ENCODE data around the gene MRLN. TPM values are rescaled to one million over a fixed set of nuclear protein-coding genes. Genes with fewer than 3 reads are reported as not detected.

Gene MRLN
- total and polyA plus RNA-seq, 2 donors (not counting 1 experiment from before 2014, with no cell fraction given): not detected

DNA sequence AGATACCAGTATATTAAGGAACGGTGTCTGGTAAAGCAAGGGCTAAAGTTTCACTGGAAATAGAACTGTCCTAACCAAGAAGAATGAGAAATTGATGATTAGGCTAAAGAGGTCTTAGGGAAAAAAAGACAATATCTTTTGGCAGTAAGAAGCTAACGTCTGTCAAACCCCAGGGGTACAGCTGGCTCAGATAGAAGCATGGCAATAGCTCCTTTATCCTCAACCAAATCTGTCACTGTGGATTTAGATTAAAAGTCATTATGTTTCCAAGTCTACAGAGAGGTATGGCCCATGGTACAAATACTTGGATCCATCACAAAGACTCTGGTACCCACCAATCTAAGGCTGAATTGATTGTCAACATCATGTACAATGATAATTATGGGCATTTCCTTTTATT is 35.0 kb downstream of the MRLN start:
- H3K9ac ChIP-seq (ENCODE audit: insufficient read depth, low read length): no peak overlapping the region
- H3K4me2 ChIP-seq (ENCODE audit: extremely low read depth, insufficient read depth, low read length): no peak overlapping the region
- H3K36me3 ChIP-seq (ENCODE audit: control insufficient read depth, insufficient read depth, low read length): no peaks in the 10 kb centered on the region
- H2AFZ ChIP-seq (ENCODE audit: low read length): no peak overlapping the region
- no peaks in the 10 kb centered on the region for H3K4me1 ChIP-seq (ENCODE audit: control insufficient read depth, extremely low read depth, insufficient read depth, low read length)
- H3K27ac ChIP-seq (ENCODE audit: insufficient read depth, low read length): no peak overlapping the region
- H4K20me1 ChIP-seq (ENCODE audit: control insufficient read depth, extremely low read depth, insufficient read depth, low read length): no peaks in the 10 kb centered on the region
- TF ChIP-seq, protein P1, sequence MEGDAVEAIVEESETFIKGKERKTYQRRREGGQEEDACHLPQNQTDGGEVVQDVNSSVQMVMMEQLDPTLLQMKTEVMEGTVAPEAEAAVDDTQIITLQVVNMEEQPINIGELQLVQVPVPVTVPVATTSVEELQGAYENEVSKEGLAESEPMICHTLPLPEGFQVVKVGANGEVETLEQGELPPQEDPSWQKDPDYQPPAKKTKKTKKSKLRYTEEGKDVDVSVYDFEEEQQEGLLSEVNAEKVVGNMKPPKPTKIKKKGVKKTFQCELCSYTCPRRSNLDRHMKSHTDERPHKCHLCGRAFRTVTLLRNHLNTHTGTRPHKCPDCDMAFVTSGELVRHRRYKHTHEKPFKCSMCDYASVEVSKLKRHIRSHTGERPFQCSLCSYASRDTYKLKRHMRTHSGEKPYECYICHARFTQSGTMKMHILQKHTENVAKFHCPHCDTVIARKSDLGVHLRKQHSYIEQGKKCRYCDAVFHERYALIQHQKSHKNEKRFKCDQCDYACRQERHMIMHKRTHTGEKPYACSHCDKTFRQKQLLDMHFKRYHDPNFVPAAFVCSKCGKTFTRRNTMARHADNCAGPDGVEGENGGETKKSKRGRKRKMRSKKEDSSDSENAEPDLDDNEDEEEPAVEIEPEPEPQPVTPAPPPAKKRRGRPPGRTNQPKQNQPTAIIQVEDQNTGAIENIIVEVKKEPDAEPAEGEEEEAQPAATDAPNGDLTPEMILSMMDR (conservative IDR thresholded peaks at IDR 0.05 in 1 of 2, IDR thresholded peaks at IDR 0.05 in 1 of 2; ENCODE audit: low read depth in 1 of 2, low read length in 2 of 2): no peak
- TF ChIP-seq EZH2 (IDR thresholded peaks at IDR 0.05; ENCODE audit: low read length, missing control alignments): no peak
- no peaks in the 10 kb centered on the region for H3K9me3 ChIP-seq (ENCODE audit: control insufficient read depth, insufficient read depth, low read depth, low read length)
- no peak for DNase-seq (ENCODE audit: low read depth in 2 of 2)
- H3K27me3 ChIP-seq (ENCODE audit: control insufficient read depth, insufficient read depth, low read length): peaks cover 3% of the 10 kb centered on the region
- no peaks in the 10 kb centered on the region for H3K79me2 ChIP-seq (ENCODE audit: control insufficient read depth, insufficient read depth, low read length)
- H3K4me3 ChIP-seq (replicated peaks in 1 of 4; ENCODE audit: control extremely low read depth in 1 of 4, insufficient read depth in 1 of 4, low read depth in 3 of 4, low read length in 4 of 4): no peak overlapping the region

- Histone ChIP-seq H4K20me1 (ENCODE audit: control insufficient read depth, extremely low read depth, insufficient read depth, low read length) (no peaks in the 10 kb centered on the region), H3K4me2 (ENCODE audit: extremely low read depth, insufficient read depth, low read length) (no peak overlapping the region), H3K36me3 (ENCODE audit: control insufficient read depth, insufficient read depth, low read length) (no peaks in the 10 kb centered on the region), H3K4me1 (ENCODE audit: control insufficient read depth, extremely low read depth, insufficient read depth, low read length) (no peaks in the 10 kb centered on the region), H3K9me3 (ENCODE audit: control insufficient read depth, insufficient read depth, low read depth, low read length) (no peaks in the 10 kb centered on the region), H3K9ac (ENCODE audit: insufficient read depth, low read length) (no peak overlapping the region), H3K79me2 (ENCODE audit: control insufficient read depth, insufficient read depth, low read length) (no peaks in the 10 kb centered on the region), H3K27me3 (ENCODE audit: control insufficient read depth, insufficient read depth, low read length) (peaks cover 27% of the 10 kb centered on the region), H2AFZ (ENCODE audit: low read length) (no peak overlapping the region), H3K27ac (ENCODE audit: insufficient read depth, low read length) (no peak overlapping the region), H3K4me3 (replicated peaks in 1 of 4; ENCODE audit: control extremely low read depth in 1 of 4, insufficient read depth in 1 of 4, low read depth in 3 of 4, low read length in 4 of 4) (no peak overlapping the region)
- no peak for TF ChIP-seq EZH2 (IDR thresholded peaks at IDR 0.05; ENCODE audit: low read length, missing control alignments)
- TF ChIP-seq, protein P1 (conservative IDR thresholded peaks at IDR 0.05 in 1 of 2, IDR thresholded peaks at IDR 0.05 in 1 of 2; ENCODE audit: low read depth in 1 of 2, low read length in 2 of 2): no peak
- DNase-seq (ENCODE audit: low read depth in 2 of 2): no peak
Measured at GRCh38 chr10:59713196-59713821, 39.9 kb downstream of the MRLN start.

GRCh38 chr10:59711871-59712494 is 41.3 kb downstream of the MRLN start:
- no peaks in the 10 kb centered on the region for H3K79me2 ChIP-seq (ENCODE audit: control insufficient read depth, insufficient read depth, low read length)
- no peak overlapping the region for H3K9ac ChIP-seq (ENCODE audit: insufficient read depth, low read length)
- H3K36me3 ChIP-seq (ENCODE audit: control insufficient read depth, insufficient read depth, low read length): no peaks in the 10 kb centered on the region
- no peaks in the 10 kb centered on the region for H3K9me3 ChIP-seq (ENCODE audit: control insufficient read depth, insufficient read depth, low read depth, low read length)
- H2AFZ ChIP-seq (ENCODE audit: low read length): no peak overlapping the region
- no peak overlapping the region for H3K4me3 ChIP-seq (replicated peaks in 1 of 4; ENCODE audit: control extremely low read depth in 1 of 4, insufficient read depth in 1 of 4, low read depth in 3 of 4, low read length in 4 of 4)
- no peaks in the 10 kb centered on the region for H4K20me1 ChIP-seq (ENCODE audit: control insufficient read depth, extremely low read depth, insufficient read depth, low read length)
- no peaks in the 10 kb centered on the region for H3K4me1 ChIP-seq (ENCODE audit: control insufficient read depth, extremely low read depth, insufficient read depth, low read length)
- TF ChIP-seq, protein P1 (conservative IDR thresholded peaks at IDR 0.05 in 1 of 2, IDR thresholded peaks at IDR 0.05 in 1 of 2; ENCODE audit: low read depth in 1 of 2, low read length in 2 of 2): no peak
- TF ChIP-seq EZH2 (IDR thresholded peaks at IDR 0.05; ENCODE audit: low read length, missing control alignments): no peak
- H3K4me2 ChIP-seq (ENCODE audit: extremely low read depth, insufficient read depth, low read length): no peak overlapping the region
- H3K27me3 ChIP-seq (ENCODE audit: control insufficient read depth, insufficient read depth, low read length): peaks cover 27% of the 10 kb centered on the region
- H3K27ac ChIP-seq (ENCODE audit: insufficient read depth, low read length): no peak overlapping the region
- no peak for DNase-seq (ENCODE audit: low read depth in 2 of 2)

Measured in fibroblast of lung (primary cell).